HepG2 (cell line): ENCODE results near the gene MOG. TPM values are rescaled to one million over a fixed set of nuclear protein-coding genes. Genes with fewer than 3 reads are reported as not detected.

Experiments used
- ATAC-seq: fragments of 200-7000 bp; cut with Tn5 transposase; 3 replicates; pipeline ENCODE4 v1.9.1; 2020; ENCODE audit warnings: mild to moderate bottlenecking, moderate library complexity
- BruUV-seq: library from RNA; stranded (reverse); fragments of 400-500 nt; replicated peaks from 2 replicates; lab custom pipeline; 2021; lab: Mats Ljungman, UMichigan
- CTCF ChIA-PET: fragments of 300-600 bp; formaldehyde crosslinking; extraction: SDS; loops from one replicate; lab custom pipeline; 2021; ENCODE audit warnings: low total read pairs, inconsistent platforms, low intra/inter-chr PET ratio; lab: Yijun Ruan, JAX
- POLR2A ChIA-PET: fragments of 350-600 bp; sonication (Branson Sonifier 250); formaldehyde crosslinking; loops from one replicate; lab custom pipeline; 2020; ENCODE audit warnings: antibody characterized with exemption, inconsistent platforms; lab: Yijun Ruan, JAX
- DNase-seq: peaks from one replicate; pipeline ENCODE4 v3.0.0-alpha.2; 2015; ENCODE audit warnings: low spot score
- FAIRE-seq: peaks from 3 replicates; lab custom pipeline; 2011; peaks lifted over from hg19 to GRCh38; lab: Jason Lieb, UNC
- H2AFZ ChIP-seq: one replicate; pipeline ENCODE4 v1.6.1; 2011; ENCODE audit warnings: low read length, inconsistent platforms
- H3K27ac ChIP-seq: fragments of 300-600 bp; 3 replicates; pipeline ENCODE4 v1.8.0; 2011; ENCODE audit warnings: mixed run types, mild to moderate bottlenecking, mixed read lengths, low read length, inconsistent platforms; ENCODE audit not compliant: insufficient read depth; ENCODE audit errors: extremely low read length
- H3K27me3 ChIP-seq, 2 experiments: fragments of 200-600 bp in 1 of 2; 2 replicates in 1 of 2; 3 replicates in 1 of 2; pipeline versions ENCODE4 v1.6.0 to v1.8.0; 2011; ENCODE audit warnings: low read length in 2 of 2, mild to moderate bottlenecking in 2 of 2, moderate library complexity in 2 of 2, inconsistent platforms in 1 of 2; ENCODE audit not compliant: insufficient read depth in 2 of 2, control insufficient read depth in 1 of 2
- H3K36me3 ChIP-seq, 2 experiments: fragments of 200-600 bp in 1 of 2; replicated peaks in 1 of 2; 2 replicates in 1 of 2; 3 replicates in 1 of 2; pipeline versions ENCODE4 v1.5.1 to v1.8.0; 2011; ENCODE audit warnings: low read length in 2 of 2, inconsistent platforms in 1 of 2; ENCODE audit not compliant: insufficient read depth in 2 of 2, control insufficient read depth in 1 of 2
- H3K4me1 ChIP-seq: 2 replicates; pipeline ENCODE4 v1.5.1; 2012; ENCODE audit warnings: low read length, inconsistent platforms; ENCODE audit not compliant: insufficient read depth
- H3K4me2 ChIP-seq: 2 replicates; pipeline ENCODE4 v1.6.0; 2011; ENCODE audit warnings: low read depth, low read length, inconsistent platforms
- H3K4me3 ChIP-seq, 3 experiments: fragments of 200-600 bp in 1 of 3; sonication (generic), shearing (Covaris generic) in 1 of 3; replicated peaks in 1 of 3; 2 replicates each; pipeline ENCODE4 v1.5.1; 2011 to 2016; ENCODE audit warnings: low read length in 3 of 3, inconsistent platforms in 2 of 3, low read depth in 2 of 3, mild to moderate bottlenecking in 2 of 3, control low read depth in 1 of 3, mixed read lengths in 1 of 3; ENCODE audit not compliant: insufficient read depth in 1 of 3
- H3K79me2 ChIP-seq: one replicate; pipeline ENCODE4 v1.6.1; 2011; ENCODE audit warnings: low read length, inconsistent platforms; ENCODE audit not compliant: insufficient read depth
- H3K9ac ChIP-seq: 2 replicates; pipeline ENCODE4 v1.6.0; 2011; ENCODE audit warnings: mild to moderate bottlenecking, low read depth, low read length, inconsistent platforms; ENCODE audit not compliant: insufficient read depth
- H3K9me3 ChIP-seq: 2 replicates; pipeline ENCODE4 v1.5.1; 2012; ENCODE audit warnings: mild to moderate bottlenecking, low read length
- H4K20me1 ChIP-seq: 2 replicates; pipeline ENCODE4 v1.6.0; 2011; ENCODE audit warnings: inconsistent platforms, mild to moderate bottlenecking, low read length, moderate library complexity; ENCODE audit not compliant: insufficient read depth
- FOXC1 ChIP-seq: sonication (generic); formaldehyde crosslinking; IDR thresholded peaks from 2 replicates; pipeline ENCODE4 v1.8.0; 2022; ENCODE audit warnings: mild to moderate bottlenecking, missing genetic modification reagents, borderline replicate concordance
- GMEB1 ChIP-seq: sonication (generic); formaldehyde crosslinking; IDR thresholded peaks from 2 replicates; pipeline ENCODE4 v1.5.1; 2020; ENCODE audit warnings: missing genetic modification reagents, mild to moderate bottlenecking, borderline replicate concordance
- GPN1 ChIP-seq: sonication (generic); formaldehyde crosslinking; IDR thresholded peaks from 2 replicates; pipeline ENCODE4 v1.5.1; 2020; ENCODE audit warnings: missing genetic modification reagents, borderline replicate concordance
- HMGXB4 ChIP-seq, 2 experiments: sonication (generic) in 1 of 2; formaldehyde crosslinking in 1 of 2; IDR thresholded peaks; 2 replicates each; pipeline versions ENCODE4 v1.4.0 to v1.6.1; 2018 to 2020; ENCODE audit warnings: missing genetic modification reagents in 2 of 2, borderline replicate concordance in 1 of 2, low read depth in 1 of 2, mild to moderate bottlenecking in 1 of 2, missing biosample characterization in 1 of 2
- PBX3 ChIP-seq: sonication (generic); formaldehyde crosslinking; IDR thresholded peaks from 2 replicates; pipeline ENCODE4 v1.8.1; 2023; ENCODE audit warnings: missing genetic modification reagents, inconsistent platforms, borderline replicate concordance
- SNAPC2 ChIP-seq: sonication (generic); formaldehyde crosslinking; IDR thresholded peaks from 2 replicates; pipeline ENCODE4 v1.8.1; 2022; ENCODE audit warnings: mild to moderate bottlenecking, missing genetic modification reagents
- TFDP2 ChIP-seq: sonication (generic); formaldehyde crosslinking; IDR thresholded peaks from 2 replicates; pipeline ENCODE4 v1.4.0; 2020; ENCODE audit warnings: missing genetic modification reagents
- ZNF20 ChIP-seq: sonication (generic); formaldehyde crosslinking; IDR thresholded peaks from 2 replicates; pipeline ENCODE4 v1.4.0; 2020; ENCODE audit warnings: mild to moderate bottlenecking, moderate library complexity, missing genetic modification reagents
- ZNF251 ChIP-seq: sonication (generic); formaldehyde crosslinking; IDR thresholded peaks from 2 replicates; pipeline ENCODE4 v1.9.0; 2021; ENCODE audit warnings: mild to moderate bottlenecking, missing genetic modification reagents
- ZNF792 ChIP-seq: IDR thresholded peaks from 2 replicates; pipeline ENCODE4 v1.6.1; 2016
- WGBS: methylation state at CpG from one replicate; pipeline ENCODE4 v1.1.6; 2017; ENCODE audit warnings: low lambda C conversion rate; 5-methylcytosine and 5-hydroxymethylcytosine counted together
- in situ Hi-C: cut with HindIII; loops from 2 replicates; pipeline ENCODE4 v1.10.0; 2017; ENCODE audit warnings: low pct_unique_long_range_greater_than_20kb; ENCODE audit not compliant: extremely low pct_ligation_motif_present
- intact Hi-C: fragments of 100-400 bp; cut with micrococcal nuclease; formaldehyde crosslinking; loops from one replicate; pipeline ENCODE4 v1.10.0; 2022; ENCODE audit not compliant: unreplicated experiment
- polyA plus RNA-seq, 8 experiments: library from polyadenylated mRNA; depleted of rRNA in 3 of 8; stranded (reverse) in 7 of 8; unstranded in 1 of 8; fragments of >200 nt; fragmentation: Illumina TruSeq in 4 of 8; extraction: Trizol in 4 of 8; gene quantifications; 2 replicates each; pipeline versions ENCODE4 v1.2.1 to v1.2.3, GENCODE V29; 2011 to 2016; ENCODE audit warnings: low read depth in 4 of 8, missing spikeins in 1 of 8, mixed read lengths in 1 of 8; ENCODE audit not compliant: insufficient read depth in 1 of 8
- total RNA-seq, 5 experiments: library from RNA; depleted of rRNA; stranded (reverse); fragments of >200 nt; fragmentation: Illumina TruSeq; extraction: Trizol; gene quantifications; 2 replicates each; pipeline ENCODE4 v1.2.3, GENCODE V29; 2016; ENCODE audit warnings: low read depth in 1 of 5

MOG gene
- total and polyA plus RNA-seq, 2 of the 13 experiments (the other 11 are each of a cell fraction or from before 2014, with no cell fraction given), result not detected

GRCh38 chr6:29647927-29648642 is 8.8 kb upstream of the MOG start (continued):
- TF ChIP-seq ZNF20 (CRISPR knock-in tag) (no peak), TFDP2 (no peak)

- Histone ChIP-seq H4K20me1 (no peaks in the 10 kb centered on the region), H3K4me2 (peak overlapping the region; percentile 95), H3K79me2 (no peaks in the 10 kb centered on the region), H3K27ac (no peak overlapping the region), H3K9me3 (no peaks in the 10 kb centered on the region), H3K27me3 (no peaks in the 10 kb centered on the region; a peak in 1 of 5 replicates), H3K36me3 (no peaks in the 10 kb centered on the region), H3K4me1 (peaks cover 6% of the 10 kb centered on the region; the same call in 1 of the 2 replicates), H2AFZ (peak overlapping the region; percentile 85), H3K9ac (peak overlapping the region; percentile 50), H3K4me3 (peak overlapping the region; percentile 39 to 71 (median 43))
- ATAC-seq, result peak; percentile 96
- intact Hi-C loops, result loop anchor here (2.0 to 5.0 kb wide), 3 partner anchors 37 to 187 kb away; no protein-coding TSS in a partner anchor
- in situ Hi-C loops, result no loop called here
- CTCF ChIA-PET, result no interaction called here
- peak; percentile 94 for FAIRE-seq
- no TSS peak for BruUV-seq
- 19% methylated on average over 33 of the region's 33 CpGs for WGBS
- POLR2A ChIA-PET, result interaction anchor here (1.2 kb wide), 1 partner anchor 90 kb away, joined by 5 read pairs; the partner anchor contains the start of gene UBD
- DNase-seq, result peak; percentile 96
- TF ChIP-seq HMGXB4 (CRISPR knock-in tag; IDR thresholded peaks at IDR 0.05; ENCODE audit: borderline replicate concordance in 1 of 2, low read depth in 1 of 2) (peak; percentile 86 to 92), FOXC1 (CRISPR knock-in tag) (no peak; the same call in 1 of the 2 replicates), PBX3 (CRISPR knock-in tag) (no peak), GPN1 (no peak), ZNF251 (CRISPR knock-in tag) (no peak), GMEB1 (CRISPR knock-in tag) (no peak), ZNF792 (CRISPR knock-in tag) (no peak), SNAPC2 (no peak)
Observed at GRCh38 chr6:29649701-29650673, 6.9 kb upstream of the MOG start.
